DMS153 (cell line): ENCODE measurements around the gene ALOXE3.

Source experiments
- DNase-seq: peaks from one replicate; lab custom pipeline; 2025; lab: John Stamatoyannopoulos, UW

ALOXE3 gene

GRCh38 chr17:8047769-8048110 is 70.6 kb downstream of the ALOXE3 start:
- no peak for DNase-seq

DNA sequence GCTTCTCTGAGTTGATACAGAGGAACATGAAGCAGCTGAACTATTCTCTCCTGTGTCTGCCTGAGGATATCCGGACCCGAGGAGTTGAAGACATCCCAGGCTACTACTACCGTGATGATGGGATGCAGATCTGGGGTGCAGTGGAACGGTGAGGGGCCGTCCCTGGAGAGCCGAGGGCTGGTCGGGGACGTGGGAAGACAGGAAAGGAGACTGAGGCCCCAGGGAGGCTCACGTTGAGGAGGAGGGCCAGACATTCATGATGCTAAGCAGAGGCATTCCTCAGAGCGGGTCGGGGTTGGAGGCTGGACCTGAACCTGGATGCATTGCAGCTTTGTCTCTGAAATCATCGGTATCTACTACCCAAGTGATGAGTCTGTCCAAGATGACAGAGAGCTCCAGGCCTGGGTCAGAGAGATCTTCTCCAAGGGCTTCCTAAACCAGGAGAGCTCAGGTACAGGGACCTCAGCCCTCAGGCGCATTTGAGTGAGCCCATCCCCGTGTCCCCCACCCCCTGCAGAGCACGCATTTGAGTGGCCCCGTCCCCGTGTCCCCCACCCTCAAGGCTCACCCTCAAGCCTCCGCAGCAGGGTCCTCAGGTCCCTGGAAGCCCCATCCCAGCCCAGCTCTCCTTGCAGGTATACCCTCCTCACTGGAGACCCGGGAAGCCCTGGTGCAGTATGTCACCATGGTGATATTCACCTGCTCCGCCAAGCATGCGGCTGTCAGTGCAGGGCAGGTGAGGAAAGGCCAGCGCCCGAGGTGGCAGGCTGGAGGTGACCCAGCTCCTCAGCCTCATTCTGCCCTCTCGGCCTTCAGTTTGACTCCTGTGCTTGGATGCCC is 71.2 kb downstream of the ALOXE3 start:
- DNase-seq, result no peak

DNA sequence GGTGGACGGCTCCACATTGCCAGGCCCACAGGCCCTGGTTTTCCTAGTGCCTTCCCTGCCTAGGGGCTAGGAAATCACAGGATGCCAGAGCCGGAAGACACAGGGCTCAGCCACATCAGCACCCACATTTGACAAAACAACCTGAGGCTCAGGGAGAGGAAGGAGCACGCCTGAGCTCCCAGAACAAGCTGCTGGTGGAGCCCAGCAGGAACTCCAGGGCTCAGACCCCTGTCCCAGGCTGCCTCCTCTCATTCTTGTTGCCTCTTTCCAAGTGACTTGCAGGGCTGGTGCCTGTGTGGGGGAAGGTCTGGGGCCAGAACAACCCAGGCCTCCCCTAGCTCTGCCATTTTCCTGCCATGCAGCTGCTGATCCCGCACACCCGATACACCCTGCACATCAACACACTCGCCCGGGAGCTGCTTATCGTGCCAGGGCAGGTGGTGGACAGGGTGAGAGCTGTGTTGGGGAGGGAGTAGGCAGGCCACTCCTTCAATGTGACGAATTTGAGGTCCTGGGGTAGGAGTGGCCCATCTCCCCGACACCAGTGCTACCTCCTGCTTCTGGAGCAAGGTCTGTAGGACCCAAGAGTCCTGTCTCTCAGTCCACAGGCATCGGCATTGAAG is 71.9 kb downstream of the ALOXE3 start:
- DNase-seq, result no peak
